ENCODE measurements around the gene CELF2. TPM values are rescaled to one million over a fixed set of nuclear protein-coding genes. Genes with fewer than 3 reads are reported as not detected.

Gene CELF2
- total and polyA plus RNA-seq, 9 of the 15 experiments (the other 6 are each of a cell fraction or from before 2014, with no cell fraction given), result 4.0 to 20.3 (median 11.1) TPM

- TF ChIP-seq MTA3 (IDR thresholded peaks at IDR 0.05; ENCODE audit: borderline replicate concordance) (no peak), CBFA2T2 (conservative IDR thresholded peaks at IDR 0.05) (peak; percentile 96), SIX5 (IDR thresholded peaks at IDR 0.05; ENCODE audit: borderline replicate concordance in 1 of 2, insufficient read depth in 1 of 2, low read depth in 1 of 2, low read length in 2 of 2) (no peak), SRSF3 (IDR thresholded peaks at IDR 0.05; ENCODE audit: insufficient read depth, low read length) (no peak), OTX1 (CRISPR knock-in tag; IDR thresholded peaks at IDR 0.05) (no peak), GTF2A2 (tag; IDR thresholded peaks at IDR 0.05) (no peak), ETV5 (CRISPR knock-in tag; IDR thresholded peaks at IDR 0.05; ENCODE audit: low read depth) (peak; percentile 88), ZNF830 (CRISPR knock-in tag; IDR thresholded peaks at IDR 0.05) (no peak), ZNF431 (CRISPR knock-in tag; IDR thresholded peaks at IDR 0.05) (no peak), CEBPG (CRISPR knock-in tag; IDR thresholded peaks at IDR 0.05) (no peak), CEBPG (tag; conservative IDR thresholded peaks at IDR 0.05 in 1 of 2, IDR thresholded peaks at IDR 0.05 in 1 of 2) (0 out of 4 replicates have a peak, but pooled peaks of 1 of the 2 experiments have one; percentile 19), ZNF347 (CRISPR knock-in tag; IDR thresholded peaks at IDR 0.05; ENCODE audit: low read depth) (no peak), NR4A1 (CRISPR knock-in tag; IDR thresholded peaks at IDR 0.05) (no peak), NR4A1 (tag; IDR thresholded peaks at IDR 0.05) (no peak), FOXK1 (CRISPR knock-in tag; IDR thresholded peaks at IDR 0.05; ENCODE audit: borderline replicate concordance) (no peak), HIVEP1 (CRISPR knock-in tag; IDR thresholded peaks at IDR 0.05) (no peak), YY1 (IDR thresholded peaks at IDR 0.05; ENCODE audit: borderline replicate concordance in 1 of 3, control insufficient read depth in 1 of 3, extremely low read depth in 1 of 3, insufficient read depth in 3 of 3, insufficient read length in 1 of 3, insufficient replicate concordance in 2 of 3, low read depth in 1 of 3, low read length in 2 of 3) (no peak), RBM22 (IDR thresholded peaks at IDR 0.05; ENCODE audit: low read depth, low read length, poor library complexity, severe bottlenecking) (no peak), MEF2D (tag; conservative IDR thresholded peaks at IDR 0.05; ENCODE audit: low read depth) (0 out of 2 replicates have a peak, but pooled peaks have one; percentile 49), POLR2H (tag; IDR thresholded peaks at IDR 0.05; ENCODE audit: low read depth) (no peak; the same call in 1 of the 2 replicates), PCBP1 (IDR thresholded peaks at IDR 0.05; ENCODE audit: low read depth, low read length, poor library complexity, severe bottlenecking) (no peak), ZBTB17 (CRISPR knock-in tag; IDR thresholded peaks at IDR 0.05) (no peak), ETS1 (conservative IDR thresholded peaks at IDR 0.05; ENCODE audit: control insufficient read depth, low read depth, low read length) (no peak), CC2D1A (IDR thresholded peaks at IDR 0.05) (peak; percentile 86; the same call in 1 of the 2 replicates), SNRNP70 (optimal IDR thresholded peaks at IDR 0.05; ENCODE audit: low read depth, low read length) (no peak), ZBTB2 (IDR thresholded peaks at IDR 0.05) (no peak), SAP30 (IDR thresholded peaks at IDR 0.05; ENCODE audit: borderline replicate concordance, insufficient read depth, low read depth, low read length, poor library complexity, severe bottlenecking) (no peak)
Observed at GRCh38 chr10:11141571-11142091, 124.0 kb downstream of the CELF2 start (continued).

Measured in K562 (cell line).